OCI-LY7 (cell line): Measurements from ENCODE around the gene METTL24. TPM values are rescaled to one million over a fixed set of nuclear protein-coding genes. Genes with fewer than 3 reads are reported as not detected.
"Not testable (repeated sequence)": the region's sequence is repeated elsewhere in the genome, so short reads cannot be mapped to it uniquely, and the experiment has no call there.

Source experiments
- BruUV-seq: library from RNA; stranded (reverse); fragments of 400-500 nt; replicated peaks from 2 replicates; lab custom pipeline; 2021; lab: Mats Ljungman, UMichigan
- CTCF ChIA-PET: fragments of 300-600 bp; sonication (Branson Sonifier 250); formaldehyde crosslinking; loops from one replicate; lab custom pipeline; 2022; ENCODE audit warnings: antibody characterized with exemption; ENCODE audit not compliant: unreplicated experiment; lab: Charles Lee
- POLR2A ChIA-PET: fragments of 300-600 bp; sonication (Branson Sonifier 250); formaldehyde crosslinking; loops from one replicate; lab custom pipeline; 2022; ENCODE audit warnings: antibody characterized with exemption; lab: Charles Lee
- DNase-seq: peaks from one replicate; pipeline ENCODE4 v3.0.0-alpha.2; 2015; ENCODE audit warnings: low spot score
- H2AFZ ChIP-seq: fragments of 200-600 bp; sonication (generic), shearing (Covaris generic); 2 replicates; pipeline ENCODE4 v1.6.1; 2014; ENCODE audit warnings: mild to moderate bottlenecking, antibody characterized with exemption, low read length, moderate library complexity
- H3K27ac ChIP-seq: fragments of 200-600 bp; sonication (generic); 2 replicates; pipeline ENCODE4 v1.5.1; 2014; ENCODE audit warnings: mixed run types, low read depth, mild to moderate bottlenecking, moderate library complexity, low read length, inconsistent platforms; ENCODE audit not compliant: poor library complexity, severe bottlenecking
- H3K36me3 ChIP-seq: fragments of 200-600 bp; sonication (generic); 2 replicates; pipeline ENCODE4 v1.6.1; 2014; ENCODE audit warnings: mild to moderate bottlenecking, antibody characterized with exemption, low read length, moderate library complexity, mixed read lengths; ENCODE audit not compliant: insufficient read depth
- H3K4me1 ChIP-seq: fragments of 200-600 bp; sonication (generic); 2 replicates; pipeline ENCODE4 v1.5.1; 2014; ENCODE audit warnings: mild to moderate bottlenecking, low read length; ENCODE audit not compliant: insufficient read depth, poor library complexity, severe bottlenecking
- H3K4me2 ChIP-seq: fragments of 200-600 bp; sonication (generic); 2 replicates; pipeline ENCODE4 v1.6.1; 2014; ENCODE audit warnings: mild to moderate bottlenecking, low read length
- H3K4me3 ChIP-seq: fragments of 200-600 bp; sonication (generic); 2 replicates; pipeline ENCODE4 v1.5.1; 2014; ENCODE audit warnings: mild to moderate bottlenecking, low read depth, low read length; ENCODE audit not compliant: poor library complexity, severe bottlenecking
- H3K79me2 ChIP-seq: fragments of 200-600 bp; sonication (generic); 2 replicates; pipeline ENCODE4 v1.6.1; 2016; ENCODE audit warnings: low read depth, mild to moderate bottlenecking, low read length, moderate library complexity, mixed read lengths; ENCODE audit not compliant: insufficient read depth
- H3K9me2 ChIP-seq: fragments of 200-600 bp; sonication (generic); 2 replicates; pipeline ENCODE4 v1.6.1; 2016; ENCODE audit warnings: mild to moderate bottlenecking, low read length, mixed read lengths; ENCODE audit not compliant: insufficient read depth
- H3K9me3 ChIP-seq: fragments of 200-600 bp; sonication (generic); 2 replicates; pipeline ENCODE4 v1.6.1; 2014; ENCODE audit warnings: mild to moderate bottlenecking, mixed run types, low read length, mixed read lengths
- H4K20me1 ChIP-seq: fragments of 200-600 bp; sonication (generic); 2 replicates; pipeline ENCODE4 v1.6.1; 2014; ENCODE audit warnings: mild to moderate bottlenecking, antibody characterized with exemption, low read length, moderate library complexity, mixed read lengths; ENCODE audit not compliant: insufficient read depth
- CTCF ChIP-seq: fragments of 200-600 bp; sonication (generic); conservative IDR thresholded peaks from 2 replicates; pipeline ENCODE4 v1.5.1; 2014; ENCODE audit warnings: mild to moderate bottlenecking, antibody characterized with exemption, low read length, moderate library complexity, mixed read lengths
- EZH2phosphoT487 ChIP-seq: fragments of 200-600 bp; sonication (generic); IDR thresholded peaks from 2 replicates; pipeline ENCODE4 v1.6.1; 2018; ENCODE audit warnings: low read depth, borderline replicate concordance, mild to moderate bottlenecking, mixed run types, antibody characterized with exemption, low read length, moderate library complexity, mixed read lengths
- intact Hi-C: fragments of 100-400 bp; cut with micrococcal nuclease; formaldehyde crosslinking; loops from one replicate; pipeline ENCODE4 v1.10.0; 2022; ENCODE audit not compliant: unreplicated experiment
- total RNA-seq, 2 experiments: library from RNA; depleted of rRNA in 1 of 2; stranded (reverse); fragments of >200 nt in 1 of 2; shearing (Covaris generic) in 1 of 2; gene quantifications; 2 replicates each; pipeline ENCODE4 v1.2.3, GENCODE V29; 2014 to 2022

METTL24 gene
- total RNA-seq, 2 experiments from 2014 or later = not detected

GRCh38 chr6:110282412-110282811 lies 75.7 kb downstream of the METTL24 start:
- ChIA-PET POLR2A (no interaction called here), CTCF (no interaction called here)
- no peak for DNase-seq
- Histone ChIP-seq H3K36me3 (no peaks in the 10 kb centered on the region), H3K9me2 (no peaks in the 10 kb centered on the region), H3K4me3 (no peak overlapping the region), H3K4me1 (no peaks in the 10 kb centered on the region), H3K9me3 (no peaks in the 10 kb centered on the region), H3K4me2 (no peak overlapping the region), H3K27ac (no peak overlapping the region), H3K79me2 (no peaks in the 10 kb centered on the region), H4K20me1 (no peaks in the 10 kb centered on the region), H2AFZ (no peak overlapping the region)
- intact Hi-C loops = no loop called here
- no TSS peak for BruUV-seq
- no peak for TF ChIP-seq EZH2phosphoT487
- no peak for TF ChIP-seq CTCF

GRCh38 chr6:110277100-110277665 lies 81.0 kb downstream of the METTL24 start:
- Histone ChIP-seq H3K9me3 (no peaks in the 10 kb centered on the region), H3K36me3 (no peaks in the 10 kb centered on the region), H3K4me3 (no peak overlapping the region), H3K4me1 (no peaks in the 10 kb centered on the region), H3K9me2 (no peaks in the 10 kb centered on the region), H2AFZ (no peak overlapping the region), H3K4me2 (no peak overlapping the region), H4K20me1 (no peaks in the 10 kb centered on the region), H3K27ac (no peak overlapping the region), H3K79me2 (no peaks in the 10 kb centered on the region)
- intact Hi-C loops = no loop called here
- TF ChIP-seq CTCF (no peak), EZH2phosphoT487 (no peak)
- ChIA-PET POLR2A (interaction anchor here (1.6 kb wide), 1 partner anchor 26 kb away, joined by 3 read pairs; no protein-coding TSS in a partner anchor), CTCF (no interaction called here)
- BruUV-seq = no TSS peak
- no peak for DNase-seq

GRCh38 chr6:110272781-110273180 lies 85.4 kb downstream of the METTL24 start:
- POLR2A ChIA-PET, H3K4me2 ChIP-seq, H3K27ac ChIP-seq, H2AFZ ChIP-seq, H3K36me3 ChIP-seq, H3K79me2 ChIP-seq, BruUV-seq, H3K9me2 ChIP-seq, H3K4me3 ChIP-seq, intact Hi-C loops, H3K4me1 ChIP-seq, DNase-seq, CTCF ChIA-PET, H4K20me1 ChIP-seq, H3K9me3 ChIP-seq: not testable (repeated sequence)
